B cell (primary cell): ENCODE measurements around the gene FOXK1.
"Not testable (repeated sequence)": the region's sequence is repeated elsewhere in the genome, so short reads cannot be mapped to it uniquely, and the experiment has no call there.

Source experiments
- CTCF ChIP-seq: fragments of 200-600 bp; IDR thresholded peaks from one replicate; pipeline ENCODE4 v1.8.0; 2022; ENCODE audit warnings: antibody characterized with exemption, mild to moderate bottlenecking
- EZH2 ChIP-seq: IDR thresholded peaks from 2 replicates; pipeline ENCODE4 v1.6.1; 2012; ENCODE audit warnings: borderline replicate concordance, low read depth, mild to moderate bottlenecking, moderate library complexity, low read length; ENCODE audit not compliant: insufficient read depth, poor library complexity, severe bottlenecking

- TF ChIP-seq CTCF, EZH2: not testable (repeated sequence)
Measured at GRCh38 chr7:4677518-4677917, 4.6 kb upstream of the FOXK1 start.
